Ecto neural progenitor cell (in vitro differentiated cells): ENCODE results near the gene BAZ1B.
"Not testable (repeated sequence)": the region's sequence is repeated elsewhere in the genome, so short reads cannot be mapped to it uniquely, and the experiment has no call there.

ENCODE experiments used
- DNase-seq: peaks from one replicate; pipeline ENCODE4 v3.0.0-alpha.2; 2018; ENCODE audit warnings: low spot score

Gene BAZ1B

DNA sequence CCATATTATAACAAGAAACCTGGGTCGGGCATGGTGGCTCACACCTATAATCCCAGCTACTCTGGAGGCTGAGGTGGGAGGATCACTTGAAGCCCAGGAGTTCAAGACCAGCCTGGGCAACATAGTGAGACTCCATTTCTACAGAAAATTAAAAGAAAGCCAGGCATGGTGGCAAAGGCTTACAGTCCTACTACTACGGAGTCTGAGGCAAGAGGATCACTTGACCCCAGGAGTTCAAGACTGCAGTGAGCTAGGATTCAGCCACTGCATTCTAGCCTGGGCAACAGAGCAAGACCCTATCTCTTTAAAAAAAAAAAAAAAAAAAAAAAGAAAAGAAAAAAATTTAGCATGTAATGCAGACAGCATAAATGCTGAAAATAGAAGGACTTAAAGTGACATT is 16.4 kb upstream of the BAZ1B start:
- not testable (repeated sequence) for DNase-seq

DNA sequence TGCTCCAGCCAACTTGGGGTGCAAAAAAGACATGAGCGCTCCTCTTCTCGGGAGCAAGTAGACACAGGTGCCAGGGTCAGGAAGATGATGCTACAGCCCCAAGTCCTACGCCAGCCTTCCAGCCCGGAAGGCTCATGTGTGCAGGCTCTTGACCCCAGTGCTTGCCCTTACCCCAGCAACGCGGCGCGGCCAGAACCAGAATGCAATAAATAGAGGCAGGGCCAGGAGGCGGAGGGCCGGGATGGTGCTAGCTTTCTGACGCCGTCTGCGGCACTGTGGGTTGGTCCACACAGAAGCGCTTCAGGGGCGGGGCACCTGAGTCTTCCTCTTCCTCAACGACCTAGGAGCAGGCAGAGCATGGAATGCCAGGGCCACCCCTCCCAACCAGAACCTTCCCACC is 15.0 kb upstream of the BAZ1B start:
- no peak for DNase-seq

DNA sequence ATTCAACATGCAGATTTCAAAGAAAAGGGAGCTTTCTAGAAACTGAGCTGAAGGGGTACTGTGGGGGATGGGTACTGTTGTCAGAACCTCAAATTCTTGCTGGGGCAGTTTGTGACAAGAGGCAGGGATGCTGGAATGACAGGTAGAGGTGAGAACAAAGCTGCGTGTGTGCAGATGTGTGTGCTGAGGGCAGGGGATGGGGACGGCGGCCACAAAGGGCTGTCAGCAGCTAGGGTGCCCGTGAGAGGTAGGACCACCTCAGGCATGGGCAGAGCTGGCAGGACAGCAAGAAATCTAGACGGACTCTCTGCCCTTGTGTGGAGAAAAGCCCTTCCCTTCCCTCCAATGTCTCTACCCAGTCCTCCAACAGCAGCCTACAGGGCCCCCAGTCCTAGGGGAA is 14.4 kb upstream of the BAZ1B start:
- no peak for DNase-seq

DNA sequence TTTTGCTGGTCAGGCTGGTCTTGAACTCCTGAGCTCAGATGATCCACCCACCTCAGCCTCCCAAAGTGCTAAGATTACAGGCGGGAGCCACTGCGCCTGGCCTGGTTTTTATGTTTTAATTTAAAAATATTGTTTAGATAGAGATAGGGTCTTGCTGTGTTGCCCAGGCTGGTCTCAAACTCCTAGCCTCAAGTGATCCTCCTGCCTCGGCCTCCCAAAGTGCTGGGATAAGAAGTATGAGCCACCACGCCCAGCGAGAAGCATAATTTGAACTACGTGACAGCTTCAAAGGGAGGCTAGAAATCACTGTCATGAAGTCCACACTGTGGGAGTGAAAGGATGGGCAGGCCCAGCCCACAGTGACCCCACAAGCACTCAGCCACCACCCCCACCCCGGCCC is 13.8 kb upstream of the BAZ1B start:
- DNase-seq: not testable (repeated sequence)

DNA sequence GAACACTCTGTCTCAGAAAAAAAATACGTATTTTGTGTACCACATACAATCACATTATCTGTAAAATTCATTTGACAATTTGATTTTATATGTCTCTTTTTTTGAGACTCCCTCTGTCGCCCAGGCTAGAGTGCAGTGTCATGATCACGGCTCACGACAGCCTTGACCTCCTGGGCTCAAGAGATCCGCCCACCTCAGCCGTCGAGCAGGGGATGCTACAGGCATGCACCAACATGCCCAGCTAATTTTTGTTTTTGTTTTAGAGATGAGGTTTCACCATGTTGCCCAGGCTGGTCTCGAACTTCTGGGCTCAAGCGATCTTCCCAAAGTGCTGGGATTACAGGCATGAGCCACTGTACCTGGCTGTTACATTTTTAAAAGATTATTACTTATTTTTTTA is 11.6 kb upstream of the BAZ1B start:
- DNase-seq: no peak

DNA sequence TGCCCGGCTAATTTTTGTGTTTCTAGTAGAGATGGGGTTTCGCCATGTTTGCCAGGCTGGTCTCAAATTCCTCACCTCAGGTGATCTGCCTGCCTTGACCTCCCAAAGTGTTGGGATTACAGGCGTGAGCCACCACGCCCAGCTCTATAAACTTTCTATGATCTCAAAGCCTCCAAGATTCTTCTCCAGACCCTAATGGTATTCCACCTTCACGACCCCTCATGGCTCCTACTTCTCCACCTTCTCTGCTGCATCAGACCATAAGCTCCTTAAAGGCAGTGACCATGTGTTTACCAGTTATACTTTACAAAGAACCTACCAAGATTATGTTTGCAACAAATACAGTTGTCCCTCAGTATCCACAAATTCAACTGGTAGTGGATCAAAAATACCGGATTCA is 10.1 kb upstream of the BAZ1B start:
- DNase-seq: no peak

DNA sequence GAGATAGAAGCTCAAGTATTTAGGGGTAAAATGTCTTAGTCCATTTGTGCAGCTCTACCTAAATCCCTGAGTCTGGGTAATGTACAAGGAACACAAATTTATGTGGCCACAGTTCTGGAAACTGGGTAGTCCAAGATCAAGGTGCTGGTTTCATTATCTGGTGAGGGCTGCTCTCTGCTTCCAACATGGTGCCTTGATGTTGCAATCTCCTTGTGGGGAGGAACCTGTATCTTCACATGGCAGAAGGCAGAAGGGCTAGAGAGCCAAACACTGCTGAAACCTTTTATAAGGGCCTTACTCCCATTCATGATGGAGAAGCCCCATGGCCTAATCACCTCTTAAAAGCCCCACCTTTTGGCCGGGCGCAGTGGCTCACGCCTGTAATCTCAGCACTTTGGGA is 8.7 kb upstream of the BAZ1B start:
- no peak for DNase-seq

DNA sequence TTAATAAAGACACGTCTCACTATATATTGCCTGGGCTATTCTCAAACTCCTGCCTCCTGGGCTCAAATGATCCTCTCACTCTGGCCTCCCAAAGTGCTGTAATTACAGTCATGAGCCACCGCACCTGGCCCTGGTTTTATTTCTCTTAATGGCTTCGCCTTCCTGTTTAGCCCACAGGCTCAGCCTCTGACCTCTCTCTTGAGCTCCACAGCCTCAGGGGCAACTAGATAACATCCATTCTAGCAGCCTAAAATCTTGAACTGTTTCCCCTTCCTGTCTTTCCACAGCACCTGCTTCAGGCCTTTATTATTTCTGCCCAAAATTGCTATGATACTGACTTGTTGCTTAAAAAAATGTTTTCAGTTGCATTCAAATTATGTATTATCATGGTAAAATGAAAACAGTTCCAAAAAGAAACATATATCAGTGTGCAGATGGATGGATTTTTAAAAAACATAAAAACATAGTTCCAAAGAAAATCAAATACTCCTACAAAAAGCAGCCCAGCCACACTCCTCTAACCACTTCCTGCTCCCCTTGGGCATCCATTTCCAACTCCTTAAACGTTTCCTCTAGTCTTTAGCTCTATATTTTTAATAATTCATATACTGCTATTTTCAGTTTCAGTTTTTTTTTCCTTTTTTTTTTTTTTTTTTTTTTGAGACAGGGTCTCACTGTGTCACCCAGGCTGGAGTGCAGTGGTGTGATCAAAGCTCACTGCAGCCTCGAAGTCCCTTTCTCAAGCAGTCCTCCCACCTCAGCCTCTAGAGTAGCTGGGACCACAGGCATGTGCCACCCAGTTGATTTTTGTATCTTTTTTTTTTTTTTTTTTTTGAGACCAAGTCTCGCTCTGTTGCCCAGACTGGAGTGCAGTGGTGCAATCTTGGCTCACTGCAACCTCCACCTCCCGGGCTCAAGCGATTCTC is 5.1 kb upstream of the BAZ1B start:
- DNase-seq: no peak

DNA sequence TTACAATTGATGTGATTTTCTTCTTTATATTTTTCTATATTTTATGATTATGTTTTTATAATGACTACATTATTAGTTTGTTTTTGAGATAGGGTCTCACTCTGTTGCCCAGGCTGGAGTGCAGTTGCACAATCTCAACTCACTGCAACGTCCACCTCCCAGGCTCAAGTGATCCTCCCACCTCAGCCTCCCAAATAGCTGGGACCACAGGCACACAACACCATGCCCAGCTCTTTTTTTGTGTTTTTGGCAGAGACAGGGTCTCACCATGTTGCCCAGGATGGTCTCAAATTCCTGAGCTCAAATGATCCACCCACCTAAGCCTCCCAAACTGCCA is 4.0 kb upstream of the BAZ1B start:
- not testable (repeated sequence) for DNase-seq

DNA sequence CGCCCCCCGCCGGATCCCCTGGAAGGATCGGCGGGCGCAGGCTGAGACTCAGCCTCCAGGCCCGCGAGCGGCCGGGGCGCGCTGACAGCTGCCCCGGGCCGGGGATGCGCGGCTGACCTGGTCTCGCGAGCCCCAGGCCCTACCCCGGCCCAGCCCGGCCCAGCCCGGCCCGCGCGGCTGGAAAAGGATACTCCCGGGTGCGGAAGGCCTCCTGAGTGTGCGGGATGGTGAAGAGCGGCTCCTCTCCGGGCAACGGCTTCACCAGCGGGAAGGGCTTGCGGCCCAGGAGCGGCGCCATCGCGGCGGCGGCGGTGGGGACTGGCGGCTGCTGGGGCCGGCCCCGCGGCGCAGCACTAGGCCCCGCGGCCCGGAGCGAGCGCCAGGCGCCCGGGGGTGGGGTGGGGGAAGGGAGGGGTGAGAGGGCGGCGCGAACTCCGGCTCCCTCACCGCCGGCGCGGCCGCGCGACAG is 423 bp downstream of the BAZ1B start:
- DNase-seq: no peak

DNA sequence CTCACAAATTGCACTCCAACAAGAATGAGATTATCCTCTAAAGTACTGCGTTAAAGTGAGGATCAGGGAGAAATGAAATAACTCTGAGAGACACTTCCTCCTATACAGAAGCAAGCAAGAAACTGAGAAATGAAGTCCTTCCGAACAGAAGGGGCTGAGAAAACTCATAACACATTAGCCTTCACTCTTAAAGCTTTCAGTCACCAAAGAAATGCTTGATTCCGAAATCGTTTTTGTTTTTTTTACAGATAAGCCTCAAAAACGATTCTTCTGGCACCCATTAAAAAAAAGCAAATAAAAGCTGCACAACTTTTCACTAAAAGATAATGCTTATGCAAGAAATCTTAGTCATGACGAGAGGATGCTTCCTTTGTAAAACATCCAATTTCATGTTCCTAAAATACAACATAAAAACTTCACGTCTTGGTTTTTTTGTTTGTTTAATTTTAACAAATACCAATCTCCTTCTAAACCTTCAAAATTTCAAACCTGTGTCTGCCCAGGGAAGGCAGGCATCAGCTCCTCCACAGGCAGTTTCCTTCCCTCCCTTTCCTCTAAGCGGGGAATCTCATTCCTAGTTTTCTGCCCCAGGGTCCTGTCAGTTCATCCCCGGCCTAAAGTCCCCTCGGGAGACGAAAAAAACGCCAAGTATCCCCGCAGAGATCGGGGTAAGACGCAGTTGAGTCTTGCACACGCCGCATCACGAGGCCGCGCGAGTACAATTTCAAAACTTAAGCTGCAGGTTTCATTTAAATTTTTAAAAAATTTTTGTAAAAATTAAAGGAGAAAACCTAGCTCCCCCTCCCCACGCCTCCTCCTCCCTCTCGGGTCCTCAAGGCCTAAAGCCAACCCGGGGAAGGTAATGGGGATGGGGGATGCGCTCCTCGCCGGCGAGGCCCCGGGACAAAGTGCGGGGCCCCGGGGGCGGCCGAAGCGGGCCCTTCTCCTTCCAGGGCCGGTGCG is 1.1 kb downstream of the BAZ1B start:
- no peak for DNase-seq

DNA sequence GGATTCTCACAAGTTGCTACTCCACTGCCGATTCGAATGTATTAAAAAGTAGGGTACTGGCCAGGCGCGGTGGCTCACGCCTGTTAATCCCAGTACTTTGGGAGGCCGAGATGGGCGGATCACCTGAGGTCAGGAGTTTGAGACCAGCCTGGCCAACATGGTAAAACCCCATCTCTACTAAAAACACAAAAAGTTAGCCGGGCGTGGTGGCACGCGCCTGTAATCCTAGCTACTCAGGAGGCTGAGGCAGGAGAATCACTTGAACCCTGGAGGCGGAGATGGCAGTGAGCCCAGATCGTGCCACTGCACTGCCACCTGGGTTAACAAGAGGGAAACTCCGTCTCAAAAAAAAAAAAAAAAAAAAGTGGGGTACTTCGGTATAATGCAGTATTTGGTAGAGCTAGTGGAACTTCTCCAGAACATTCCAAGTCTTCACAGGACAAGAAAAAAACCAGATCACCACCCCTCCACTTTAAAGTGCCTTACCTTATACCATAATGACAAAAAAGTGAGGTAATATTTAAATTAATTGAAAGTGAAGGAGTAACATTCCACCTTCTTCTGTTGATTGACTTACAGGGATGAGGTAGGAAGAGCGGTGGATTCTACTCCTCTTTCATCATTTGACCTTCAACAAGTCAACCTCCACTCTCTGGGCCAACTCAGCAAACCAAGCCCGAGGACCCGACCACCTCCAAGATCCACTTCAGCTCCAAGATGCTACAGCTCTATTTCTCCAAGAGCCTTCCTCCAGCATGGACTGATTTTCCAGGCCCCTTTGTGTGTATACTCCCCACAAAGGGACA is 2.0 kb downstream of the BAZ1B start:
- no peak for DNase-seq

DNA sequence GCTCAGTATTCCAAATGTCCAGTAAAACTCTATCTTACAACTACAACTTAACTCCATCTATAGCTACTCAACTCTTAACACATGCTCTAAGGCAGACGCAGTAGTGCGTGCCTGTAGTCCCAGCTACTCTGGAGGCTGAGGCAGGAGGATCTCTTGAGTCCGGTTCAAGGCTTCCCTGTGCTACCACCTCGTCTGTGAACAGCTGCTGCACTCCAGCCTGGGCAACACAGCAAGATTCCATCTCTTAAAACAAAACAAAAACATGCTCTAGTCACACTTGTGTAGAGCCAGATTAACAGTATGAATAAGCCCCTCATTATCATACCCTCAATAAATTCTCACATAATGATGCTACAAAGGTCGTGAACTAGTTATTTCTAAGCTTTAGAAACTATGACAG is 3.6 kb downstream of the BAZ1B start:
- DNase-seq: no peak

DNA sequence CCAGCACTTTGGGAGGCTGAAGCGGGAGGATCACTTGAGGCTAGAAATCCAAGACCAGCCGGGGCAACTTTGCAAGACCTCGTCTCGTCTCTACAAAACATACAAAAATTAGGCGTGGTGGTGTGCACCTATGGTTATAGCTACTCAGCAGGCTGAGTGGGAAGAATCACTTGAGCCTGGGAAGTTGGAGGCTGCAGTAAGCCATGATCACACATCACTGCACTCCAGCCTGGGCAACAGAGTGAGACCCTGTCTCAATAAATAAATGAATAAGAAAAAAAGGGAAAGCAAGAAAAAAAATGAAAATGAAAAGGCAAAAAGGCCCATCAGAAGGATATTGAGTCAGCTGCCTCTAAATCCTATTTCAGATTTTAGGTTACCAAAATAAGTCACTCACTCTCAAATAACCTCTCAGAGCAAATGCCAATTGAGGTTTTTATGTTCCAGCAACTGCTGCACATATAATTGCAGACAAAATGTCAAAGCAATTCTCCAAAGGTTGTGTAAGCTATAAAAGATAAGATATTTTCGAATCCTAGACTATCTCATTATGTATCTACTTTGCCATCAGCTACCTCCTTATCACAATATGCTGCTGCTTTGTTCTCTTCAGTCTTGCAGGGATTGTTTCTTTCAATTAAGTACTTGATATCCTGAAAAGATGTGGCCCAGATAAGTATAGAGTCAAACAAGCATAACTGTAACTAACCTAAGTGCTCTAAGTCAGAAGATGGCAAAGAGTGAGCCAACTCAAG is 4.7 kb downstream of the BAZ1B start:
- DNase-seq: no peak

DNA sequence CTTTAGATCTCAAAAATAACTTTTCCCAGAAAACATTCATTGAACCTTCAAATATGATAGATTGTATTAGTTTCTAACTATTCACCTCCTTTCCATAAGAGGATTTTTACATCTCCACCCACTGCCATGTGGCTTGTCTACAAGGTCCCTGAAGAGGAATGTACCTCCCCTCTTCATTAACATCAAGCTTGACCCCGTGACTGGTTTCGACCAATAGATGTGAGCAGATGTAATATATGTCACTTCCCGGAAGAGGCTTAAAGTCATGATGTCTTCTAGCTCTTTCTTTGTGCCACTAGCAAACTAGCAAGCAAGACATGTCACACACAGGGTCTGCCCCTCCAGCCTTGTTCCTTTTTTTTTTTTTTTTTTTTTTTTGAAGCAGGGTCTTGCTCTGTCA is 6.9 kb downstream of the BAZ1B start:
- no peak for DNase-seq

DNA sequence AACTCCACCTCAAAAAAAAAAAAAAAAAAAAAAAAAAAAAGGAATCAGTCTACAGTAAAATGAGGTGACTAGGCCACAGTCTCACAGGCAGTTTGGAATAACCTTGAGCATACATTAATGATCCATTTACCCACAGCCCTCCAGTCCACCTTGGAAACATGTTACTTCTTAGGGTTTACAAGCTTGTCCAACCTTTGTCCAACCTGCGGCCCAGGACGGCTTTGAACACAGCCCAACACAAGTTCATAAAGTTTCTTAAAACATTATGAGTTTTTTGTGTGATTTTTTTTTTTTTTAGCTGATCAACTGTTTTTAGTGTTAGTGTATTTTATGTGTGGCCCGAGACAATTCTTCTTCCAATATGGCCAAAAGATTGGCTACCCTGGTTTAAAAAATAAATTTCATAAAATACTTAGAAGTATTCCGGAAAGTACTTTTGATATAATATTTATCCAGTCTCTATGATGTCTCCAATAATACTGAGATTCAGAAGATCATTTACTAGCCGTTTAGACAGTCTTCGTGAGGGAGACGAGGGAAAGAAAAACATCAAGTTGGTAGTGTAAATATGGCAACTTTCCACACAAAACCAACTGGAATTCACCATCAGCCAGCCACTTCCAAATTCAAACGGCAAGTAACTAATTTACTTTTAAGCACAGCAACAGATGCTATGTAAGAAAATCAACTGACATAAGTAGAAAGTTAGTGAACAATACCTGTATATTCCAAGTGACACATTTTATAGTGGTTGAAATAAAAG is 9.9 kb downstream of the BAZ1B start:
- DNase-seq: no peak

DNA sequence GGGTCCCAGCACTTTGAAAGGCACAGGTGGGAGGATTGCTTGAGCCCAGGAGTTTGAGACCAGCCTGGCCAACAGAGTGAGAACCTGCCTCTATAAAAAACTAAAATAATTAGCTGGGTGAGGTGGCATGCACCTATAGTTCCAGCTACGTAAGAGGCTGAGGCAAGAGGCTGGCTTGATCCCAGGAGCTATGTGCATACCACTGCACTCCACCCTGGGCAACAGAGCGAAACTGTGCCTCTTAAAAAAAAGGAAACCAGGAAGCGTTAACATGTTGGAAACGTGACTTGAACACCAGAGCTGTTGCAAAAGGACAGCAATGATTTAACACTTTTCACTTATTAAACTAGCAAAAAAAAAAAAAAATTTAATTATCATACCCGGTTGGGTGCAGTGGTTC is 12.6 kb downstream of the BAZ1B start:
- DNase-seq: no peak

DNA sequence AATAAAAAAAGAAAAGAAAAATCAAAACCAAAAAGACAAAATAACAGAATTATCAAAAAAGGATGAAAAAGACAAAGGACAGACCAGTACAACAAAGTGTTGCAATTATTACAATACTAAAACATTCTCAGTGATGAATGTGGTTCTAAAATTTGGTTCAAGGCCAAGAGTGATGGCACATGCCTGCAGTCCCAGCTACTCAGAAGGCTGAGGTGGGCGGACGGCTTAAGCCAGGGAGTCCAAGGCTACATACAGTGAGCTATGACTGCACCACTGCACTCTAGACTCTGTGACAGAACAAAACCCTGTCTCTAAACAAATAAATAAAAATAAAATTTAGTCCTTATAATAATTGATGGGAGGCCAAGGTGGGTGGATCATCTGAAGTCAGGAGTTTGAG is 14.5 kb downstream of the BAZ1B start:
- no peak for DNase-seq

DNA sequence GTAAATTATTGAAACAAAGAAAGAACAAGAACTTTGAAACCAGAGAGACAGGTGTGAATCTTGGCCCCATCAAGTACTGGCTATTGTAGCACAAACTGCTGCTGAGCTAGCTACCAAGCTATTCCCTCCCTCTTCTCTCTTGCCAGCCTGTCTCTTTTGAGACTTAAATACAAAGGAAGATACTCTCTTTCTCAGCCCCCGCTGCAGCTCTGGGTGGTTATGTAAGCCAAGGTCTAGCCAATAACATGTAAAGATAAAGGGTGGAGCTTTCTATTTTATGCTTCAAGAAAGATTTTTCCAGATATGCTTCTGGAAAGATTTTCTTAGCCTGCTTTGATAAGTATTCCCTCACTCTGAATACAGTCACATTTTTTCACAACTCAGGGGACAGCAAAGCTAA is 17.2 kb downstream of the BAZ1B start:
- no peak for DNase-seq

DNA sequence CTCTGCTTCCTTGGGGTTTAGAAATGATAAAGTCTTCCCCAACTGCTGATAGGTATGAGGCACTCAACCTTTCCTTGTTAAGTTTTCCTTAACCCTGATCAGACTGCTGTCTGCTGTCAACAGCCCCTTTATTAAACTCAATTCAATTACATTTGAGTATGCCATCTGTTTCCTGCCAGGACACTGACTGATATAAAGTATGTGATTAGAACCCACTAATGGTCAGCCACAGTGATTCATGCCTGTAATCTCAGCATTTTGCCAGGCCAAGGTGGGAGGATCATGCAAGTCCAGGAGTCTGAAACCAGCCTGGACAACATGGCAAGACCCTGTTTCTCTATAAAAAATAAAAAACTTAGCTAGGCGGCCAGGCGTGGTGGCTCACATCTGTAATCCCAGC is 18.1 kb downstream of the BAZ1B start:
- no peak for DNase-seq

DNA sequence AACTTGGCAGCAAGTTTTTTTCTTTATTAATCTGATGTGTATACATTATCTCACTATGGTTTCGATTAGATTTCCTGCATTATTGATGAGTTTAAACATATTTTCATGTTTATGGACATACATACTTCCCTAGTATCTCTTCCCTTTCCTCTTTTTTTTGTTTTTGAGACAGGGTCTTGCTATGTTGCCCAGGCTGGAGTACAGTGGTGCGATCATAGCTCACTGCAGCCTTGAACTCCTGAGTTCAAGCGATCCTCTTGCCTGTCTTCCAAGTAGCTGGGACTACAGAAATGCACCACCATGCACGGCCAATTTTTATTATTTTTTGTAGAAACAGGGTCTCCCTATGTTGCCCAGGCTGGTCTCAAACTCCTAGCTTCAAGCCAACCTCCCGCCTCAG is 18.9 kb downstream of the BAZ1B start:
- no peak for DNase-seq
